IMR-90 (cell line): ENCODE measurements around the gene CMBL.

Experiments used
- BHLHE40 ChIP-seq: fragments of 150-350 bp; IDR thresholded peaks from 2 replicates; pipeline ENCODE4 v1.6.1; 2016; ENCODE audit warnings: mild to moderate bottlenecking, low read depth, low read length
- CHD1 ChIP-seq: IDR thresholded peaks from 2 replicates; pipeline ENCODE4 v1.6.1; 2012; ENCODE audit warnings: low read depth, low read length, improper control_type of control experiment
- POLR2A ChIP-seq: IDR thresholded peaks from 2 replicates; pipeline ENCODE4 v1.6.1; 2012; ENCODE audit warnings: mild to moderate bottlenecking, low read depth, low read length
- RCOR1 ChIP-seq: IDR thresholded peaks from 2 replicates; pipeline ENCODE4 v1.6.1; 2012; ENCODE audit warnings: mild to moderate bottlenecking, low read length, improper control_type of control experiment; ENCODE audit not compliant: insufficient replicate concordance
- SMC3 ChIP-seq: fragments of 150-350 bp; IDR thresholded peaks from 2 replicates; pipeline ENCODE4 v1.6.1; 2016; ENCODE audit warnings: low read depth, mild to moderate bottlenecking, antibody characterized with exemption, low read length, moderate library complexity
- TF ChIP-seq, protein P1 (sequence below): conservative IDR thresholded peaks from 2 replicates; pipeline ENCODE4 v1.5.1; 2012; ENCODE audit warnings: mild to moderate bottlenecking, low read depth, low read length, improper control_type of control experiment
- TF ChIP-seq, protein P2 (sequence below): fragments of 150-350 bp; IDR thresholded peaks from 2 replicates; pipeline ENCODE4 v1.6.1; 2017; ENCODE audit warnings: mild to moderate bottlenecking, antibody characterized with exemption, low read length, low read depth
- TF ChIP-seq, protein P3 (sequence below): fragments of 150-350 bp; IDR thresholded peaks from 2 replicates; pipeline ENCODE4 v1.6.1; 2016; ENCODE audit warnings: low read depth, mild to moderate bottlenecking, low read length, moderate library complexity, borderline replicate concordance

DNA sequence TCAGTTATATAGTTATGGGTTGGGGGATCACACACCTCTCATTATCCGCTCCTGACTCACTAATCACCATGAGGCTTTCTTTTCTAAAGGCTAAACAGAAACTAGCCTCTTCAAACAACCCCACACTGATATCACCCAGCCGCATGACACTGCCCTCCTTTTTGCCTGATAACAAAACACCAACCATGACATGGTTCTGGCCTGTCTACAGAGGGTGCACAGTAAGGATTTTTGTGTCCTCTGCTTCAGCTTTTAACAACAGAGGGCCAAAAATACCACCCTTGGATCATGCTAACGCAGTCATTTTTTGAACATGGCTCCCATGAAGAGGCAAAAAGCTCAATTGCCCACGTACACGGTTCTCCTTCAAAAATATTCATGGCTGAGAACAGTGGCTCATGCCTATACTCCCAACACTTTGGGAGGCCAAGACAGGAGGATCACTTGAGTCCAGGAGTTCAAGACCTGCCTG lies 4.0 kb downstream of the CMBL start:
- no peak for TF ChIP-seq CHD1
- TF ChIP-seq, protein P1, sequence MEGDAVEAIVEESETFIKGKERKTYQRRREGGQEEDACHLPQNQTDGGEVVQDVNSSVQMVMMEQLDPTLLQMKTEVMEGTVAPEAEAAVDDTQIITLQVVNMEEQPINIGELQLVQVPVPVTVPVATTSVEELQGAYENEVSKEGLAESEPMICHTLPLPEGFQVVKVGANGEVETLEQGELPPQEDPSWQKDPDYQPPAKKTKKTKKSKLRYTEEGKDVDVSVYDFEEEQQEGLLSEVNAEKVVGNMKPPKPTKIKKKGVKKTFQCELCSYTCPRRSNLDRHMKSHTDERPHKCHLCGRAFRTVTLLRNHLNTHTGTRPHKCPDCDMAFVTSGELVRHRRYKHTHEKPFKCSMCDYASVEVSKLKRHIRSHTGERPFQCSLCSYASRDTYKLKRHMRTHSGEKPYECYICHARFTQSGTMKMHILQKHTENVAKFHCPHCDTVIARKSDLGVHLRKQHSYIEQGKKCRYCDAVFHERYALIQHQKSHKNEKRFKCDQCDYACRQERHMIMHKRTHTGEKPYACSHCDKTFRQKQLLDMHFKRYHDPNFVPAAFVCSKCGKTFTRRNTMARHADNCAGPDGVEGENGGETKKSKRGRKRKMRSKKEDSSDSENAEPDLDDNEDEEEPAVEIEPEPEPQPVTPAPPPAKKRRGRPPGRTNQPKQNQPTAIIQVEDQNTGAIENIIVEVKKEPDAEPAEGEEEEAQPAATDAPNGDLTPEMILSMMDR = no peak
- TF ChIP-seq, protein P2, sequence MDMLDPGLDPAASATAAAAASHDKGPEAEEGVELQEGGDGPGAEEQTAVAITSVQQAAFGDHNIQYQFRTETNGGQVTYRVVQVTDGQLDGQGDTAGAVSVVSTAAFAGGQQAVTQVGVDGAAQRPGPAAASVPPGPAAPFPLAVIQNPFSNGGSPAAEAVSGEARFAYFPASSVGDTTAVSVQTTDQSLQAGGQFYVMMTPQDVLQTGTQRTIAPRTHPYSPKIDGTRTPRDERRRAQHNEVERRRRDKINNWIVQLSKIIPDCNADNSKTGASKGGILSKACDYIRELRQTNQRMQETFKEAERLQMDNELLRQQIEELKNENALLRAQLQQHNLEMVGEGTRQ = no peak
- TF ChIP-seq, protein P3, sequence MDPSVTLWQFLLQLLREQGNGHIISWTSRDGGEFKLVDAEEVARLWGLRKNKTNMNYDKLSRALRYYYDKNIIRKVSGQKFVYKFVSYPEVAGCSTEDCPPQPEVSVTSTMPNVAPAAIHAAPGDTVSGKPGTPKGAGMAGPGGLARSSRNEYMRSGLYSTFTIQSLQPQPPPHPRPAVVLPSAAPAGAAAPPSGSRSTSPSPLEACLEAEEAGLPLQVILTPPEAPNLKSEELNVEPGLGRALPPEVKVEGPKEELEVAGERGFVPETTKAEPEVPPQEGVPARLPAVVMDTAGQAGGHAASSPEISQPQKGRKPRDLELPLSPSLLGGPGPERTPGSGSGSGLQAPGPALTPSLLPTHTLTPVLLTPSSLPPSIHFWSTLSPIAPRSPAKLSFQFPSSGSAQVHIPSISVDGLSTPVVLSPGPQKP = no peak
- no peak for TF ChIP-seq POLR2A
- no peak for TF ChIP-seq RCOR1
- TF ChIP-seq BHLHE40 = no peak
- TF ChIP-seq SMC3 = no peak
